ENCODE results near the gene CORO2B.

CORO2B gene

DNA sequence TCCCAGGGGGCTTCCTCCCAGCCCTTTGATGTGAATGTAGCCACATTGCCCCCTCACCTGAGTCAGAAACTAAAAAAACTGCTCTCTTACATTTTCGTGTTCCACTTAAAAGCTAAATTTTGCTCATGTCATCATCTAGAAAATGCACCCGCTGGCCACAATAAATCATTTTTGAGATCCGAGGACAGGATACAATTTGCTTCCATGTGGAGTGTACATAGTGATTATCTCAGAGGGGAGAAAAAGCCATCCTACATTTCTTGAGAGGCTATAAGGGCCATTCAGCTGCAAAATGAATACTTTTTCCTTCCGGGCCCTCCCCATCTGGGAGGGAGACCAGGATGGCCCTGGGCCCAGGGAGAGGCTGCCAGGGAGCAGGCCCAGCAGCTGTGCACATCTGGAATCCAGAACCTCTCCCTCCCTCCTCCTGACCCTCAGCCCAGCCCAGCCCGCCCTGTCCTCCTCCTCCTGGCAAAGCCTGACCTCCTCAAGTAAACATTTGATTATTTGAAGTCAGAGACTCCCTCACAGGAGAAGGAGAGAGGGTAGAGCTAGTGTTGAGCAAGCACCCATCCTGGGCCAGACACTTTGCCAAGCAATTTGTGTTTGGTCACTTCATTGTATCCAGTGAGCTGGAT is 59.1 kb downstream of the CORO2B start:
- Histone ChIP-seq H3K36me3 (ENCODE audit: insufficient read depth, low read length) (no peaks in the 10 kb centered on the region), H3K4me2 (ENCODE audit: low read length) (no peak overlapping the region), H3K4me3 (ENCODE audit: low read length) (no peak overlapping the region), H3K4me1 (ENCODE audit: control insufficient read depth, insufficient read depth, low read length) (peaks cover 40% of the 10 kb centered on the region), H3K27me3 (ENCODE audit: control insufficient read depth, insufficient read depth, low read length) (no peaks in the 10 kb centered on the region), H3K9me3 (replicated peaks; ENCODE audit: low read length) (no peaks in the 10 kb centered on the region), H3K9ac (ENCODE audit: low read depth, low read length) (no peak overlapping the region)

DNA sequence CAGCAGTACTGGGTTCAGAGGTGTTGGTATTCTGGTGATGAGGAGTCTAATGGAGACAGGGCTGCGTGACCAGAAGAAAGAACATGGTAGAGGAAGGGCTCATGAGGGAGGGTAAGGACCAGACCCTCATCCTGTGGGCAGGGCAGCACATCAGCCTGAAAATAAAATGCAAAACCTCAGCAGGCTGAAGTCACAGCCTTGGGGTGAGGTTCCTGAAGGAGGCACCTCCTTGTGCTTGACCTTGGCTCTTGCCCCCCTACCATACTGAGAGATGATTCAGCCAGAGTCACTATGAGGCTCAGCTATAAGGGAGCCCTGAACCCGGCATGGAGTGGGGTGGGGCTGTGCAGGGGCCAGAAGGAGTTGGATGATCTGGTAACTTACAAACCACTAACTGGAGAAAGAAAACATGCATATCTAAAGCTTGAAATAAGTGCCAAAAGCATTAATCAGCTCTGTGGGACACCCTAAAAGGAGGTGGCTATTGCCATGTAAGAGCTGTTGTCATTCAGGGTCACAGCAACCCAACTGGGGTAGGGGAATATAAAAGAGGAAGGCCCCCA is 60.2 kb downstream of the CORO2B start:
- peaks cover 49% of the 10 kb centered on the region for H3K4me1 ChIP-seq (ENCODE audit: control insufficient read depth, insufficient read depth, low read length)
- no peaks in the 10 kb centered on the region for H3K27me3 ChIP-seq (ENCODE audit: control insufficient read depth, insufficient read depth, low read length)
- no peaks in the 10 kb centered on the region for H3K9me3 ChIP-seq (replicated peaks; ENCODE audit: low read length)

DNA sequence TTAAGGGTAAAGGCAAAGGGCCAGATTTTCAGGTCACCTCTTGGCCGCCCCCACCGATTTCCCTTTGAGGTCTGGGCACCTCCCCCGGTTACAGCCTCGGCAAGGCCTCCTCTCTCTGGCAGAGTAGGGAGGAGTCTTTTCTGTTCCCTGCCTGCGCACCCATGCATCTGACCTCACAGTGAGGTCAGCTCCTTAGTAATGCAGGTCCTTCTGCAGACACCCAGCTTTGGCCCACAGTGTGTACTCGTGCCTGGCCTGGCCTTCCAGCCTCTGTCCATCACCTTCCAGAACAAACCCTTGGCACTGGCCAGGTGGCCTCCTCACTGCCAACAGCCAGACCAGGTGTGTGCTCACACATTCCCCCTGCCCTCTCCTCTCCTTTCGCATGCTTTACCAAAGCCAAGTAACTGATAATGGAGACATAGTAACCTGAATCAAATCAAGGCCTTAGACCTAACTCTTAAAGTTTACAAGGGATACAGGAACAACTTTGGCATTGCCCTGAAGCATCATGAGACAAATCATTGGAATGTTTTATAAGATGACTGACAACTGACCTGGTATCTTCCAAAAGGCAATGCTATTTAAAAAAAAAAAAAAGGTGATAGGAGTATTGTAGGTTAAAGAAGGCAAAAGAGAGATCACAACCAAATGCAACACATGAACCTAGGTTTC is 61.3 kb downstream of the CORO2B start:
- Histone ChIP-seq H3K4me3 (ENCODE audit: low read length) (no peak overlapping the region), H3K36me3 (ENCODE audit: insufficient read depth, low read length) (no peaks in the 10 kb centered on the region), H3K9me3 (replicated peaks; ENCODE audit: low read length) (no peaks in the 10 kb centered on the region), H3K4me2 (ENCODE audit: low read length) (peak overlapping the region; percentile 3), H3K9ac (ENCODE audit: low read depth, low read length) (no peak overlapping the region), H3K27me3 (ENCODE audit: control insufficient read depth, insufficient read depth, low read length) (no peaks in the 10 kb centered on the region), H3K4me1 (ENCODE audit: control insufficient read depth, insufficient read depth, low read length) (peaks cover 54% of the 10 kb centered on the region)

More for the DNA sequence above, 60.2 kb downstream of the CORO2B start:
- Histone ChIP-seq H3K4me3 (ENCODE audit: low read length) (no peak overlapping the region), H3K36me3 (ENCODE audit: insufficient read depth, low read length) (no peaks in the 10 kb centered on the region), H3K9ac (ENCODE audit: low read depth, low read length) (no peak overlapping the region), H3K4me2 (ENCODE audit: low read length) (peak overlapping the region; percentile 3)

DNA sequence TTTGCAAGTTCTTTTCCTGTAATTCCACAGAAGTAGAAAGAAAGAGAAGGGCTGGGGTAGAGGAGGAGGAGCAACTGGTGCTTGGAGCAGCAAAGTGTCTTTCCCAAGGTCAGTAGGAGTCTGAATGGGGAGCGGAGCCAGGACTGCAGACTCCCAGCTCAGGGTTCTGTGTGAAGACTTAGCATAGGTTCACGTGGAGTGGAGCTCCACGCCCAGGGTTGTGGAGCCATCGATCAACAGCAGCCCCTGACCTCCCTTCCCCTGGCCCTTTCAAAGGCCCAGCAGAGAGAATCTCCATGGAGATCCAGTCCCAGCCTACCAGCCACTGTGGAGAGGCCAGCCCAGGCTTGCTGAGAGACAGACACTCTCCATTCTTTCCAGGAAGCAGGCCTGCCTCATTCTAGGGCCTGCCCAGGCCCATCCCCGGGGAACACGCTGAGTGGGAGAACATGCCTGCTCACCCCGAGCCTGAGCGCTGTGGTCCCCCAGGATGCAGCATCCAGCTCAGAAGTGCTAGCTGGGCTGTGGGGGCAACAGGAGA is 62.1 kb downstream of the CORO2B start:
- peaks cover 54% of the 10 kb centered on the region for H3K4me1 ChIP-seq (ENCODE audit: control insufficient read depth, insufficient read depth, low read length)
- H3K9me3 ChIP-seq (replicated peaks; ENCODE audit: low read length): no peaks in the 10 kb centered on the region
- no peak overlapping the region for H3K4me2 ChIP-seq (ENCODE audit: low read length)
- H3K27me3 ChIP-seq (ENCODE audit: control insufficient read depth, insufficient read depth, low read length): no peaks in the 10 kb centered on the region
- no peak overlapping the region for H3K9ac ChIP-seq (ENCODE audit: low read depth, low read length)
- H3K36me3 ChIP-seq (ENCODE audit: insufficient read depth, low read length): no peaks in the 10 kb centered on the region
- no peak overlapping the region for H3K4me3 ChIP-seq (ENCODE audit: low read length)

DNA sequence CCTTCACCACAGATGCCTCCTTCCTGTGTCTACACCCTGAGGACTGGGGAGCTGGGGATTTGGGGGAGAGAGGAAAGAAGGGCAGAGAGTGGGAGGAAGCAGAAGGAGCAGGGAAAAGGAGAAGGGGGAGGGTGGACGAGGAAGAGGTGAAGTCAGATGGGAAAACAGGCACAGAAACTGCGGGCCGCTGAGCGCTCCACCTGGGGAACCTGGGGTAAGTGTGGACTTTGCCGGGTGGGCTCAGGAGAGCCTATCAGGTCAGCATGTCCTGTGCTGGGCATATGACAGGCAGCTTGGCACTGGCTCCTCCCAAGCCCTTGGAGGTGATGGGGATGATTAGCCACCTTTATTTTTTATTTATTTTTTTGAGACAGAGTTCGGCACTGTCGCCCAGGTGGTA is 62.6 kb downstream of the CORO2B start:
- Histone ChIP-seq H3K9ac (ENCODE audit: low read depth, low read length) (no peak overlapping the region), H3K4me2 (ENCODE audit: low read length) (no peak overlapping the region), H3K9me3 (replicated peaks; ENCODE audit: low read length) (no peaks in the 10 kb centered on the region), H3K36me3 (ENCODE audit: insufficient read depth, low read length) (no peaks in the 10 kb centered on the region), H3K4me1 (ENCODE audit: control insufficient read depth, insufficient read depth, low read length) (peaks cover 54% of the 10 kb centered on the region), H3K27me3 (ENCODE audit: control insufficient read depth, insufficient read depth, low read length) (no peaks in the 10 kb centered on the region), H3K4me3 (ENCODE audit: low read length) (no peak overlapping the region)

DNA sequence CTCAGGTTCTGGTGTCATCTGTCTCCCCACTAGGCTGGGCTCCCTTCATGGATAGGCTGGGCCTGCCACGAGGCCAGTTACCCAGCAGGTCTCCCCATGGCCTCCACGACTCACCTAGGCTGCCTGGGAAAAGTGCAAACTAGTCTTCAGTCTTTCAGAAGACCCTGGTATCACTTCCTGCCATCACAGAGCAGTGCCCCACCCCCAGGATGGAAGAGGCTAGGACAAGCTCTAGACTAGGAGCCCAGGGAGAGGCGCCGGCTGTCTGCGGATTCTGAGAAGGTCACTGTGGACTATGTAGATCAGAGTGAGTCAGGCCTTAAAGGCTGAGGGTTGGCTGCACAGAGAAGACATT is 63.7 kb downstream of the CORO2B start:
- Histone ChIP-seq H3K4me3 (ENCODE audit: low read length) (no peak overlapping the region), H3K36me3 (ENCODE audit: insufficient read depth, low read length) (peaks cover 3% of the 10 kb centered on the region), H3K27me3 (ENCODE audit: control insufficient read depth, insufficient read depth, low read length) (no peaks in the 10 kb centered on the region), H3K9me3 (replicated peaks; ENCODE audit: low read length) (no peaks in the 10 kb centered on the region), H3K4me1 (ENCODE audit: control insufficient read depth, insufficient read depth, low read length) (peaks cover 52% of the 10 kb centered on the region), H3K4me2 (ENCODE audit: low read length) (no peak overlapping the region), H3K9ac (ENCODE audit: low read depth, low read length) (no peak overlapping the region)

DNA sequence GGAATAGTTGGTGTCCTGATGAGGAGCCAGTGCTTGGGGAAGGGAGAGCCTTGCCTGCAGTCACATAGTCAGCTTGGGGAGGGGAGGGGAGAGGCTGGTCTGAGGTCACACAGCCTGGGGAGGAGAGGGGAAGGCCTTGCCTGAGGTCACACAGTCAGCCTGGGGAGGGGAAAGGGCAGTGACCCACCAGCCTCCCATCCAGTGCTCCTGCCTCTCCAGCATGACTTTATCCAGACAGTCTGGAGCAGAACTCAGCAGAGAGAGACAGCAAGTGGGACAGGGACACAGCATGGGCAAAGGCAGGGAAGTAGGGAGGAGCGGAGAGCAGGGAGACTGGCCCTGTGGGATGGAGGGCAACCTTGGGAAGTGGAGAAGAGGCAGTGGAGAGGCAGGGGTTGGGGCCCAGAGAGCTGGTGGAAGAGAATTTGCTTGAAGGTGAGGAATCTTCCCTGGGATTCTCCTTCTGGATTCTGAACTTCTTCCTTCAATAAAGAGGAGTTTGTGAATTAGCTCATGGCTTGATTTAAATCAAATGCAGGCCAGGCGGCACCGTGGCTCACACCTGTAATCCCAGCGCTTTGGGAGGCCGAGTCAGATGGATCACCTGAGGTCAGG is 64.5 kb downstream of the CORO2B start:
- Histone ChIP-seq H3K4me1 (ENCODE audit: control insufficient read depth, insufficient read depth, low read length) (peaks cover 45% of the 10 kb centered on the region), H3K4me3 (ENCODE audit: low read length) (no peak overlapping the region), H3K36me3 (ENCODE audit: insufficient read depth, low read length) (peaks cover 3% of the 10 kb centered on the region), H3K27me3 (ENCODE audit: control insufficient read depth, insufficient read depth, low read length) (no peaks in the 10 kb centered on the region), H3K4me2 (ENCODE audit: low read length) (no peak overlapping the region), H3K9me3 (replicated peaks; ENCODE audit: low read length) (no peaks in the 10 kb centered on the region), H3K9ac (ENCODE audit: low read depth, low read length) (no peak overlapping the region)

DNA sequence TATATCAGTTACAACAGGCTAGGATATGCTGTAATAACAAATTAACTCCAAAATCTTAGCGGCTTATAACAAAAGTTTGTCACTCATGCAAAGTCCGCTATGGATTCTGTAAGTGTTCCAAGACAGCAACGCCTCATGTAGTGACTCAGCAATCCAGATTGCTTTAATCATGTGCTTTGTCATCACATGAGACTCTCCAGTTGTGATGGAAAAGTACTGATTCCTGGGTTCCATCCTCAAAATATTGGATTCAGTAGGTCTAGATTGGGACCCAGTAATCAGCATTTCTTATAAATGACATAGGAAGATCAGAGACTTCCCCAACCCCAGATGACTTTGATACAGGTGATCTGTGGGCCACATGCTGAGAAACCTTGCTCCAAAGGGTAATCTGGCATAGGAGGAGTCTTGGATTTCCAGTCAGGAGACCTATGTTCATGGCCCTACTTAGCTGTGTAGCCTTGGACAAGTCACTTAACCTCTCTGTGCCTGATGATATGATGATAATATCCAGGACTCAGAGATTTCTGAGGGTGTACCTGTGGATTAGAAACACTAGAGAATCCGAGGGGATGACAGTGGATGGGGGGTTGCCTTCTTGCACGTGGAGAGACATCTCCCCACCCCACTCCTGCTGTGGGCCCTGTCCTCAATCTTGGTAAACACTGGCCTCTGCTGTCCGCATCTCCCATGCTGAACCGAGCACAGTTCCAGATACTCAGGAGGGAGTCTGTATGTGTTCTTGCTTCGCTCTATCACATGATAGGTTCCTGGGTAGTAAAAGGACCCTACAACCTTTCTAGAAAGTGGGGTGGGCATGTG is 65.5 kb downstream of the CORO2B start:
- no peak overlapping the region for H3K4me3 ChIP-seq (ENCODE audit: low read length)
- peaks cover 3% of the 10 kb centered on the region for H3K36me3 ChIP-seq (ENCODE audit: insufficient read depth, low read length)
- peaks cover 35% of the 10 kb centered on the region for H3K4me1 ChIP-seq (ENCODE audit: control insufficient read depth, insufficient read depth, low read length)
- H3K9me3 ChIP-seq (replicated peaks; ENCODE audit: low read length): no peaks in the 10 kb centered on the region
- H3K27me3 ChIP-seq (ENCODE audit: control insufficient read depth, insufficient read depth, low read length): no peaks in the 10 kb centered on the region
- no peak overlapping the region for H3K4me2 ChIP-seq (ENCODE audit: low read length)
- no peak overlapping the region for H3K9ac ChIP-seq (ENCODE audit: low read depth, low read length)

DNA sequence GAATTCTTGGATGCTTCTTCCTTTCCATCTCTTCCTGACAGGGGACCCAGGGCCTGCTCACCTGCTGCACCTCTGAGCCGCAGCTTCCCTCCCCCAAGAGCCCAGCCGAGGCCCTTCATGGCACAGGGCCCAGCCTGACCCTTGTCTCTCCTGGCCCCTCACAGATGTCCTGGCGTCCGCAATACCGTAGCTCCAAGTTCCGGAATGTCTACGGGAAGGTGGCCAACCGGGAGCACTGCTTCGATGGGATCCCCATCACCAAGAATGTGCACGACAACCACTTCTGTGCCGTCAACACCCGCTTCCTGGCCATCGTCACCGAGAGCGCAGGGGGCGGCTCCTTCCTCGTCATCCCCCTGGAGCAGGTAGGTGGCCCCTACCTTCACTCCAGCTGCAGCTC is 66.2 kb downstream of the CORO2B start:
- Histone ChIP-seq H3K9ac (ENCODE audit: low read depth, low read length) (no peak overlapping the region), H3K27me3 (ENCODE audit: control insufficient read depth, insufficient read depth, low read length) (no peaks in the 10 kb centered on the region), H3K4me3 (ENCODE audit: low read length) (no peak overlapping the region), H3K9me3 (replicated peaks; ENCODE audit: low read length) (no peaks in the 10 kb centered on the region), H3K4me1 (ENCODE audit: control insufficient read depth, insufficient read depth, low read length) (peaks cover 28% of the 10 kb centered on the region), H3K36me3 (ENCODE audit: insufficient read depth, low read length) (peaks cover 3% of the 10 kb centered on the region), H3K4me2 (ENCODE audit: low read length) (no peak overlapping the region)

DNA sequence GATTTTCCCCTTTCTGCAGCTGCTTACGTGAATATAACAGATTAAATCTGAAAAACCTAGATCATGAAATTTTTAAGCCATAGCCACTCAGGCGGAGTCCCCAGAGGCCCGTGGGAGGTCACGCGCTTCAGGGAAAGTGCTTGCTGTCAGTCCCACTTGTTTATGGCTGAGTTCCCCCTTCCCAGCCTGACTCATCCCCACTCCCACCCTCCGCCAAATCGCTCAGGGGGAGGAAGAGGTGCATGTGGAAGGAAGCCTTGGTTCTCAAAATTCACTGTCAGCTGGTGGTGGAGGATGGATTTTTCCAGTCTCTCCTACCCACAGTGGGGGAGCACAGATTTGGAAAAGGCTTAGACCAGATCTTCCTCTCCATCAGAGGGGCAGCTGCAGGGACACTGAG is 67.4 kb downstream of the CORO2B start:
- Histone ChIP-seq H3K4me3 (ENCODE audit: low read length) (no peak overlapping the region), H3K9me3 (replicated peaks; ENCODE audit: low read length) (no peaks in the 10 kb centered on the region), H3K4me1 (ENCODE audit: control insufficient read depth, insufficient read depth, low read length) (peaks cover 18% of the 10 kb centered on the region), H3K4me2 (ENCODE audit: low read length) (no peak overlapping the region), H3K9ac (ENCODE audit: low read depth, low read length) (no peak overlapping the region), H3K36me3 (ENCODE audit: insufficient read depth, low read length) (peaks cover 3% of the 10 kb centered on the region), H3K27me3 (ENCODE audit: control insufficient read depth, insufficient read depth, low read length) (no peaks in the 10 kb centered on the region)

DNA sequence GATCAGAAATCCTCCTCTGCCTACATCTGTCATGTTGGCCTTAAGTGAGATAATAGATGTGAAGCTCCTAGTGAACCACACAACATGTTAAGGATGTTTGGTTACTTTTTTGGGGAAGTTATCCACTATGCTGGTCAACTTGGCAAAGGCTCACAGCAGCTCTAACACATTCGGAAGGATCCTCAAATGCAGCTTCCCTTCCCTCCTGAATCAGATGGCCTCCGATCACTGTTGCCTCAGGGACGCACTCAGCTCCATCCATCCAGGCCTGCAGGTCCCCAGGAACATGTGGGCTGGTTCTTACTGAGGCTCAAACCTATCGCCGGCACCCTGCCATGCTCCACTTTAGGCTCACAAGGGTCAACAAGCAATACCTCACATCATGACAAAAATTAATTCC is 67.9 kb downstream of the CORO2B start:
- Histone ChIP-seq H3K27me3 (ENCODE audit: control insufficient read depth, insufficient read depth, low read length) (no peaks in the 10 kb centered on the region), H3K4me1 (ENCODE audit: control insufficient read depth, insufficient read depth, low read length) (peaks cover 20% of the 10 kb centered on the region), H3K9me3 (replicated peaks; ENCODE audit: low read length) (no peaks in the 10 kb centered on the region), H3K9ac (ENCODE audit: low read depth, low read length) (no peak overlapping the region), H3K36me3 (ENCODE audit: insufficient read depth, low read length) (peaks cover 3% of the 10 kb centered on the region), H3K4me3 (ENCODE audit: low read length) (no peak overlapping the region), H3K4me2 (ENCODE audit: low read length) (no peak overlapping the region)
